Activated naive CD4-positive, alpha-beta T cell treated with anti-CD3 and anti-CD28 coated beads, Interleukin-2, amount 50 U/mL, for 16 hours (primary cell): ENCODE results near the gene PPM1A.

Experiments
- DNase-seq: peaks from one replicate; pipeline ENCODE4 v3.0.0-alpha.2; 2020

Gene PPM1A

DNA sequence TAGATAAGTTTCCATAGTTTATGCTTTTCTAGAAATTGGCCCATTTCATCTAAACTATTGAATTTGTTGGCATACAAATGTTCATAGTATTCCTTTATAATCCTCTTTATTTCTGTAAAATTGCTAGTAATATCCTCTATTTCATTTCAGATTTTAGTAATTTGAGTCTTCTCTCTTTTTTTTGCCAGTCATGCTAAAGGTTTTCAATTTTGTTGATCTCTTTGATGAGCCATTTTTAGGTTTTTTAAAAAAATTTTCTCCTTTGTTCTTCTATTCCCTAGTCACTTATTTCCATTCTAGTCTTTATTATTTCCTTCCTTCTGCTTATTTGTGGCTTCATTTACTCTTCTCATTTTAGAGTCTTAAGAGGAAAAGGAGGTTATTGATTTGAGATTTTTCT lies 19.4 kb upstream of the PPM1A start:
- DNase-seq = no peak

DNA sequence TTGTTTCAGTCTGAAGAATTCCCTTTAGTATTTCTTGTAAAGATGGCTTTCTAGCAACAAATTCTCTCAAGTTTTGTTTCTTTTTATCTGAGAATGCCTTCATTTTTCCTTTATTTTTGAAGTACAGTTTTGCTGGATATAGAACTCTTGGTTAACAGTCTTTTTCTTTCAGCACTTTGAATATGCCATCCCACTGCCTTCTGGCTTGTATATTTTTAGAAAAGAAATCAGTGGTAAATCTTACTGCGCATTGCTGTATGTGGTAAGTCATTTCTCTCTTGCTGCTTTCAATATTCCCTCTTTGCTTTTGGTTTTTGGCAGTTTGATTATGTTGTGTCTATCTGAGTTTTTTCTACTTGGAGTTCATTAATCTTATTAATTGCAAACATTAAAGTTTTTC lies 16.8 kb upstream of the PPM1A start:
- no peak for DNase-seq

DNA sequence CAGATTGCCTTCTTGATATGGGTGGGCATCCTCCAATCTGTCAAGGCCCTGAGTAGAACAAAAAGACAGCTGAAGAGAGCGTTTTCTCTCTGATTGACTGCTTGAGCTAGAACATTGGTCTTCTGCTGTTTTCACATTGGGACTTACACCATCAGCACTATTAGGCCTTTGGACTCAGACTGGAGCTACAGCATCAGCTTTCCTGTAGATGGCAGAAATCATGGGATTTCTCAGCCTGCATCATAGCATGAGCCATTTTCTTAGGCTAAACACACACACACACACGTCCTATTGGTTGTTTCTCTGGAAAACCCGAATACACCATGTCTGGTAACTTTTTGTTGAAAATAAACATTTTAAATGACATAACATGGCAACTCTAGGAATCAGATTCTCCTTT lies 15.8 kb upstream of the PPM1A start:
- DNase-seq = no peak

DNA sequence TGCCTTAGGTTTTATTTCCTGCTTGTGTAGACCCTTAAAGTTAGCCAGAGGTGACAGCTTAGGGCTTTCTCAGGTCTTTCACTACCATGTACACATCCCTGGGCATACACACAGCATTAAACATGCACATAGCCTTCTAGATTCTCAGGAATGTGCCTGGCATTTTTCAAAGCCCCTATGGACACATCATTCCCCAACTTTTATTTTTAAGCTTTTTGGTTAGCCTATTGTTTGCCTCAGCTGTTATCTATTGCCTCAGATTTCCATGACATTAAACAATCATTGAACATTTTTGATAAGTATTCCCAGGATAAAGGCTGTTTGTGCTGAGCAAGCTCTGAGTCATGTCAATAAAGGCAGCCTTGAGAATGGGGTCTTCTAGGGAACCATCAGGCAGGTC lies 15.1 kb upstream of the PPM1A start:
- no peak for DNase-seq

DNA sequence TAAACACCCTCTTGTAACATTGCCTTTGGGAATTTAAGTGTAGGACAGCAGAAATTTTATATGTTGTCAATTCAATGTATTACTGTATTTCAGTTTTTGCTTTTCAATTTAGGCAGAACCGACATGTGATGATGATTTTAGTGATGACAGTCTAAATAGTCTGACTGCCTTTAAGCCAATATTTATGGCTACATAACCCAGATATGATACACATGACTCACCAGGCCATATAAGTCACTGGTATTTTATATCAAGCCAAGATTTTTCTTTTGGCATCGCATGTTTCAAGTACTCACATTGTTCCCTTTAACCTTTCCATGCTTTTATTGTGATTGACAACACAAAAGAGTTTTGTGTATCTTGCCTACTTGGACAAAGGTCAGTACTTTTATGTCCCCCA lies 13.6 kb upstream of the PPM1A start:
- DNase-seq = no peak

DNA sequence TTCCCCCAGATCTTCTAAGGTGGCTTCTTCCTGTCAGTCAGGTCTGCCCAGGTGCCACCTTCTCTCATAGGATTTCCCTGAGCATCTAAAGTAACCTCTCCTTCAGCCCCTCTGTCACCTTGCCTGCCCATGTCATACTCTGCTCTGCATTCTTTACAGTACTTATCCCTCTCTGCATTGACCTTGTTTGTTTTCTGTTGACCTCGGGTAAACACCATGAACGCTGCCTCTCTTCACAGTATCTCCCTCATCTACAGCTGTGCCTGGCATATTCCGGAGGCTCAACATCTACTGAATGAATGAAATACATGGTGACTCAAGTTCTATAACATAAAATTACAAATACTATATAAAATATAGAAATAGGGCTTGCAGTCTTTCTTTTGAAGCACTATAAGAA lies 10.1 kb upstream of the PPM1A start:
- no peak for DNase-seq

DNA sequence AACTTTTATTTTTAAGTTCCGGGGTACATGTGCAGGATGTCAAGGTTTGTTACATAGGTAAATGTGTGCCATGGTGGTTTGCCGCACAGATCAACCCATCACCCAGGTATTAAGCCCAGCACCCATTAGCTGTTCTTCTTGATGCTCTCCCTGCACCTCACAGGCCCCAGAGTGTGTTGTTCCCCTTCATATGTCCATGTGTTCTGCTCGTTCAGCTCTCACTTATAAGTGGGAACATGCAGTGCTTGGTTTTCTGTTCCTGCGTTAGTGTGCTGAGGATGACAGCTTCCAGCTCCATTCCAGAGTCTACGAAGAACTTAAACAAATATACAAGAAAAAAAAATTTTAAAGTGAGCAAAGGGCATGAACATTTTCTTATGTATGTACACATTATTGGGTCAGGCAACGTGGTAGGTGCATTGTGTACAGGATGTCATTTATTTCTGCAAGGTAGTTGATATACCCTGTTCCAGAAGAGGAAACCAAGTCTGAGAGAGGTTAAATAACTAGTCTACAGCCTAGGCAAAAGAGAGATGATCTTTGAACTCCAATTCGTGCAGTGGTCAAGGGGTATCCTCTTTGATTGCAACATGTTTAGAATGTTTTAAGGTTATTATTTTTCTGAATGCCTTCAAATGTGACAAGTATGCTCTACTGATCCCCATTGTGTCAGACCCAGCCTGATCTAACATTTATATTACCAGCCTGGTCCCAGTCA lies 8.7 kb upstream of the PPM1A start:
- DNase-seq = no peak

DNA sequence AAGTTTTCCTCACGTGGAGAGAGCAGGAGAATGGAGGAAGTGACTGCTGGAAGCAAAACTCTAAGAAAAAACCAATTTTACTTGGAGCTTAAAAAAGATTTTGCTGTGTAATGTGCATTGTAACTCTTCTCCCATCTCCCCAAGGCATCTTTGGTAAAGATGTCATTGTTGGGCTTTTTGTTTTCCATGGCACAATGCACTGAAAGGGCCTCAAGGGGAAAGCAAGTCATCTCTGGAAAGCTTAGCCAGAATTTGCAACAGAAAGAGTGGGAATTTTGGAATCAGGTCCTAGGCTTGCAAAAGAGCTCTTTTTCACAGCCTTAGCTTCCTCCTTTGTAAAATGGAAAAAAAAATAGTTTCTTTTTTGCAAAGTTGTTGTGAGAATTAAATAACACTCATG lies 7.9 kb upstream of the PPM1A start:
- DNase-seq = no peak

DNA sequence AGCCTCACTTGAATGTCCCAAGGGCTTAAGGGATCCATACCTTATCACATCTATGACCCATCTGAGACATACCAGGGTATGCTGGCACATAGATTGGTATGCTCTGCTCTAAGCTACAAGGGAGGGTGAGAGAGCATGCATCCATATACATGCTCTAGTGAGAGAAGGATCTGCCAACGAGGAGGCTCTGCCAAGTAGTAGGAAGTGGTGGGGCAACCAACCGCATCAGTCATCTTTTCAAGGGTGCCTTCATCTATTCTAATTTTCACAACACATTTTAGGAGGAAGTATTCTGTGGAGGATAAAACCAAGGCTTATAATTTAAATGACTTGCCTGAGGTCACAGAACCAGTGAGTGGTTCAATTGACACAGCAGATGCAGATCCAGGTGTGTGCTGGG lies 6.6 kb upstream of the PPM1A start:
- DNase-seq = no peak

DNA sequence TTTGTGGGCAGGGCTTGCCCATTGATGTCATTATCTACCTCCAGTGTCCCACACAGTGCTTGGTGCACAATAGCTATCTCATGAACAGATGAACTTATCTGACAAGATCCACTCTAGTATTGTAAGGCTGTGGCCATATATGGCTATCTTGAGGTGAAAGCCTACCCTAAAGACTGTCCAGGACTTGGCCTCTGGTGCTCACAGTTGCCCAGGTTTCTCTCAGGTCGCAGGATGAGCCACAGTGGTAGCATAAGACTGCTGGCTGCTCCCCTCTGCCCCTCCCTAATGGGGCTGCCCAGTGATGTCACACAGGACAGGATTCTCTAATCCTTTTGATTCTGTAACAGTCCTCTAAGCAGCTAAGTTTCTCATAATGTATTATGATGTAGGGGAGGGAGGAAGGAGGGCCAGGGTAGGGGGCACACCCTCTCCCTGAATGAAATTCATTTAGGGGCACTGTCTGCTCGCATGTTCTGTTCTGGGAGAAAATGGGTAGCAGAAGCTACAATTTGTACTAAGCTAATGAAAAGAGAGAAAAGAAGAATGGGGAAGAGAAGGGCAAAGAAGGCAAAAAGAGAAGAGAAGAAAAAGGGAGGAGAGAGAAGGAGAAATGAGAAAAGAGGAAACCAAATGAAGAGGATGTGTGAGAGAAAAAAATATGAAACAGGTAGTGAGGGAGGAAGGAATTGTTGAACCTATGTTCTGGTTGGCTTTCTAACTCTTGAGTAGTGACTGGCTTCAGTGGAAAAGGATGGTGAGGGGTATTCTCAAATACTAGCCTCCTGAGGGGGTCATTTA lies 3.4 kb upstream of the PPM1A start:
- no peak for DNase-seq

DNA sequence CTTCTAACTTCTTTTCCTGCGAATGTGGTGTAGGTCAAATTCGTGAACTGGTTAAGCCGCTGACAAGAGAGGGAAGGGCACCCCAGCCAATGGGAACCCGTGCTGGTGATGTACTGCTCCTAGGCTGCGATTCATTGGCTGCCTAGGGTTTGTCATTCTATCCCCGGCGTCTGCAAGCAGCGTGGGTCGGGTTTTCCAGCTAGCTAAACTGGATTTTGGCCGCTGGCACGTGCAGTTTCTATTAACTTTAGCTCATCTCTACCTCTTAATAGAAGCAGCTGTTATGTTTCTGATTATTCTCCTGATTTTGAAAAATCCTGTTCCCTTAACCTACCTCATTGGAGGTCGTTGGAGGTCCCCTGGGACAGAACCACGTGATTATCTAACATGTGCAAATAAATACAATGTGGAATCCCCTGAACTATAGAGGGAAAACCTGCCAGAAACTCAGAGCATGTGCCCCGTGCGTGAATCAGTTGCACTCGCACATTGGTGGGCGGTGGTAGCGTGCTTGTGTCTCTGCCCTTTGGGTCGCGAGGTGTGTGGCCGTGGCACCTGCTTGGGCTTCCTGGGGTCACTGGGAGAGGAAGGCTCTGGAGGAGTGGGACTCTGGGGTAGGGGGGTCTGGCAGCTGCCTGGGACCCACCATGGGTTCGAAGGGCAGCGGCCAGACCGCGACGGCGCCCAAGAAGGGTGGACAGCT lies 876 bp upstream of the PPM1A start:
- peak; percentile 84 for DNase-seq

DNA sequence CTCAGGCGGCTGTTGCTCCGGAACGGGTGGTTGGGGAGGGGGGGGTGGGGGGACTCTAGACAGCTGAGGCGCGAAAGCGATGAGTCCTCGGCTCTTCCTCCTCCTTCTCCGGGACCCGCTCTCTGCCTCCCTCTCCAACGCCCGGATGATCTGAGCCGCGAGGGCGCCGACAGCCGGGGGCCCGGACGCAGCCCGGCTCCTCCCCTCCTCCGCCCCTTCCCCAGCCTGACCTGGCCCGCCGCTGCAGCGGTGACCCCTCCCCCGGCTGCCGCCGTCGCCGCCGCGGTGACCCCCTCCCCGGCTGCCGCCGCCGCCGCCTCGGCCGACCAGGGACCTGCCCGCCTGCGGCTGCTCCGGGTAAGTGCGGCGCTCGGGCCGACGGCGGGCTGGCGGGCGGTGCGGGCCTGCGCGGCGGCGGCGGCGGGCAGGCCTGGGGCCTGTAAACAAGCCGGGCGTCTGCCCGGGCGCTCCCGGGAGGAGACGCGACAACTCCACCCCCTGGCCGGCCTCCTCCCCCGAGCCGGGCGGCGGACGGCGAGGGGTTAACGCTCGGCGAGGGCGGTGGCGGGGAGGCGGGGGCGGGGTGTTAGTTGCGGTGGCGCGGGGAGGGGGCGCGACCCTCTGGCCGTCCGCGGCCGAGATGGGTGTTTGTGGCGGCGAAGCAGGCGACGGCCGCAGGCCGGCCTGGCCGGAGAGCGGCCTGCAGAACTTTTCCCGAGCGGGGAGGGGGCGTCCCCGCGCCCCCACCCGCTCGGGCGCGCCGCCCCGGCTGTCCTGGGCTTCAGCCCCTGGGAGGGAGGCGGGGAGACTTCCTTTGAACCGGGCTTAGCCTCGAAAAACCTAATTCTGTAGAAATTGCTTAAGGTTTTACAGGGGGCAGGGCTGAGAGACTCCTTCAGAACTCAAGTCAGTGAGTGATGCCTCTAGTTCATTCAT lies 568 bp downstream of the PPM1A start:
- DNase-seq = peak; percentile 65

DNA sequence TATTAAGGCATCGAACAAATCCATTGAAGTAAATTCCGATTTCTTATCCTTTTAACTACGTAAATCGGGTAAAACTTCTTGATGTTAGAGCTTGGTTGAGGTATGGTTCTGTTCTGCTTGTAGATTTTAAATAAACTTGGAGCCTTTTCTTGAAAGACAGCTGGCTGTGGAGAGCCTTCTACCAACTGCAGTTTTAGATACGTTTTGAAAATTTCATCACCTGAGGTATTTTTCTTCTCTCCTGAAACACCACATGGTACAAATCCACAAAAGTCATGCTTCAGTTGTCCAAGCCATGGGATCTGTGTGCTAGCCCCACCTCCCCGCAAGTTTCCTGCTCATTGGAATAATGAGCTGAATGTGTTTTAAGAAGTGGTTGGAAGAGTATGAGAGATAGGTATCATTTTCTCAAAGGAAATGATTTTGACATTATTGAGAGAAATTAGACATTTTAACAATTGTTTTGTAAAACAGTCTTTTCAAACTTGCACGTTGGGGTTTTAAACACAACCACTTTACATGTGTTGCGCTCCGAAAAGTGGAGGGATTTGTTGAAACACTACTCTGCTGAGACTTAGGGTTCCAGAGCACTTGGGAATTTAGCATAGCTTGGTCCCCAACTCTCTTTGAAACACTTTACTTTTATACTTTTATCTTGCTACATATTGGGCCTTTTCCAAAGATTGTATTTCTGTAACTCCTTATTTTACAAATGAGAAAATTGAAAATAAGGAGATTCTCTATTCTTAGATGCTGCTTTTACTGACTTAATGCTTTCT lies 1.4 kb downstream of the PPM1A start:
- DNase-seq = no peak

DNA sequence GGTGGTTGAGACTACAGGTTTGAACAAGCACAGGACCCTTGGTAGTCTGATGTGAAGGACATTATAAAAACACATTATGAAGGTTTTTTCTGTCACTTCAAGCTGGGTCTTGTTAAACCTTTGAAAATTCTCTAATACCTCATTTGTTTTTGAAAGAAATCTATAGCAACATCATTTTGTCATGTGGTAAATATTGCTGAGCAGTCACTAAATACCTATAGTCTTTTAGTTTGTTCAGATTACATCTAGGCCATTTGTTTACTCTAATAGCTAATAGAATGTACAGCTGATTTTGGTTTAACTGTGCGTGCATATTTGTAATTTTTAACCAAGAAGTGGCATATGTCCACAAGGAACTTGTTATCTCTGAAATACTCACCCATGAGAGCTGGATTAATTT lies 2.9 kb downstream of the PPM1A start:
- DNase-seq = no peak

DNA sequence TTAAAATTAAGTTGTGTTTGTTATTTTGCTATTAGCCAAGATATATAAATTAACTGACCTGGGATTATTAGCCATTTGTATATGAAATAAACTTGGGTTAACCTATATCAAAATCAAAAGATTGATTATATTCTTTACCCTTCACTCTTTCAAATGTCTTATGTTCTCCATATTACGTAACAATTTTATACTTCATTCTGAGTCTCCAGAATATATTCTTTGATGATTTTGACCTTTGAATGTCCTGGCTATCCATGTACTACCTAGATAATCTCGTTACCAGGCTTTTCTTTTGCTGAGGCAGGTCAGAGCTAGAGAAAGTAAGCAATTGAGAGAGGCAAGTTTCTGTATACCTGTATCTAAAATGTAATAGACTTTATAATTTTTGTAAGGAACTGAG lies 3.6 kb downstream of the PPM1A start:
- DNase-seq = no peak

DNA sequence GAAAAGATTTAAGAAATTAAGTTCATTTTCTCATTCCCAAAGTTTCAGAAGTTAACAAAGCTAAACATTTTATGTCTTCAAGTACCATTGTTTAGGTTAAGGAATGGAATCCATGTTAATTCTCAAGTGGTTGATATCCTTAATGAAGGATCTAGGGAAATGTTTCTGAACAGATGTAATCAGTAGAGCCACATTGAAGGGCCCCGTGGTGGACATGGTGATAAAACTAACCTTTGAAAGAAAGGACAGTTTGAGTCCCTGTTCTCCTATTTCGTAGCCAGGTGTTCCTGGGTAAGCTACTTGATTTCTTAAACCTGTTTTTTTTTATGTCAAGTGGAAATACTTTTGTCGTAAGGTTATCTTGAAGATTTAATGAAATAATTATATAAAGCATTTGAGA lies 4.6 kb downstream of the PPM1A start:
- DNase-seq = no peak

DNA sequence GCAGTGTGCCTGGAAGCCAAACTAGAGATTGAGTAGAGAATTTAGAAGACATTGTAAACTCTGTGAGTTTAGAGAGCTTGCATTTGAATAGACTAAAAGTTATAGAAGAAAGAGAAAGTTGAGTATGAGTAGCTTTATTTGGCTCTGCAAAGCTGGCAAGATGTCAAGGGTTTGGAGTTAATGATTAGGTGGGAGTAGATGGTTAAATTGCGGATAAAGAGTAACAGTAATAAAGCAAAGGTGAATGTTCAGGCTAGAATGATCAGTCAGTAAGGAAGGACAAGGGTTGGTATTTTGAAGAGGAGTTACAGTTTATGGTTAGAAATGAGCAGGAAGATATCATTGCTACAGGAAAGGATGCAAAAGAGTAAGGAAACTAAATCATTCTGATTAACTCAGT lies 5.2 kb downstream of the PPM1A start:
- no peak for DNase-seq

DNA sequence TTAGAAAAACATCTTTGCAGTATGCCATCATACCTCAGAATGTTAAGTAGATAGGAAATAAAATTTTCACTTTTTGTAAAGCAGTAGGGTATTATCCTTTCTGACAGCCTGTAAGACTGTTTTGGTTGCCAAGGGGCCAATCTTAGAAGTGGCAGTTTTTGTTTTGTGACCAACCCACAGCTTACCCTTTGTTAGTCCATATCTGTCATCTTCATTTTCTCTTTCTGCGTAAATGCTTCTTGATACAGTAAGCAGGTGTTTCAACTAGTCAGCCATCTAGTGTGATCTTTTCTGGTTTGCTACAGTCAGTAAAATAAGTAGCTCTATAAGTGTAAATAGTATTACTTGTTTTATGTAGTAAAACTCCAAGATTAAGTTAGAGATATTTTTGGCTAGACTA lies 8.8 kb downstream of the PPM1A start:
- no peak for DNase-seq

DNA sequence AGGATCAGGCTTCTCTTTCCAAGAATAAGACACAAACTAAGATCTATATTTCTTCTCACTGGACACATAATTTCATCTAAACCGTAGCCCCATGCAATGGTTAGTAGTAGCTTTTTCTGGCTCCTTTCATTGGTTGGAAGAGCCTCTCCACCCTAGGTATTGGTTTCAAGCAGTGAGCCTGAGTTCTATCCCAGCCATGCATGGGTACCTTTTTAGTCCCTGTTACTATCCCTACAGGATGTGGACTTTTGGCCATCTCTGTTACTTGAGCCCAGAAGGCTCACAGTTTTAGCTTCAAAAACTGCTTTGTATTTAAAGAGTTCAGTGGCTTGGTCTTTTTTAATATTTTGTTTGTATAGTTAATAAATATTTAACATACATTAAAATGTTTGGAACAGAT lies 16.1 kb downstream of the PPM1A start:
- no peak for DNase-seq

DNA sequence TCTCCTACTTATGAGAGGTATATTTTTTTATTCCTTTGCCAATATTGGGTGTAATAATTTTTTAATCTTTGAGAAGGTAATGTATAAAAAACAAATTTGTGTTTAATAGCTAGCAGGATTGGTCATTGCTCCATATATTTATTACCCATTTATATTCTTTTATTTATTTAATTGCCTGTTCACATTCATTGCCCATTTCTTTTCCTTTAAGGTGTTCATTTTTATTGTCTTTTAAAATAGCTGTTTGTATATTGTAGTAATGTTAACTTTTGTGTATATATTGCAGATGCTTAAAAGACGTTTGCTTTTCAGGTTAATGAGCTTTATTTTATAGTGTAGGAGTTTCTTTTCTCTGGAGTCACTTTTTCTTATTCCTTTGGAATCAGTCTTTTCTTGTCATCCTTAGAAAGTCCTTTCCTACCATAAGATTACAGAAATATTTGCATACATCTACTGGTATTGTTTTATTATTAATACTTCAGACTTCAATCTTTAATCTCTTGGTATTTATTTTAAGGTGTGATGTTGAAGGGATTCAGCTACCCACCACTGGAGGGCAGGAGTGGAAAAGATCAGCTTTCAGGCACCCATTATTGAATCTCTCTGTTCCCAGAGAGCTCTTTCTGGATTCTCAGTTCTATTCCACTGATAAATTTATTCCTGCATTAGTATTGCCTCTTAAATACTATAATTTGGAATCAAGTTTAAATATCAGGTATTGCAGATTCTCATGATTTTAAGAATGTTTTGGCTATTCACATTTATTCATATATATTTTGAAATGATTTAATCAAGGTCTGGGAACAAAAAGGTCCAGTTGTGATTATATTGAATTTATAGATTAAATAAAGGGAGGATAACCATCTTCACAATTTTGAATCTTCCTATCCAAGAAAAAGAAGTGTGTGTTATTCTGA lies 17.3 kb downstream of the PPM1A start:
- no peak for DNase-seq

DNA sequence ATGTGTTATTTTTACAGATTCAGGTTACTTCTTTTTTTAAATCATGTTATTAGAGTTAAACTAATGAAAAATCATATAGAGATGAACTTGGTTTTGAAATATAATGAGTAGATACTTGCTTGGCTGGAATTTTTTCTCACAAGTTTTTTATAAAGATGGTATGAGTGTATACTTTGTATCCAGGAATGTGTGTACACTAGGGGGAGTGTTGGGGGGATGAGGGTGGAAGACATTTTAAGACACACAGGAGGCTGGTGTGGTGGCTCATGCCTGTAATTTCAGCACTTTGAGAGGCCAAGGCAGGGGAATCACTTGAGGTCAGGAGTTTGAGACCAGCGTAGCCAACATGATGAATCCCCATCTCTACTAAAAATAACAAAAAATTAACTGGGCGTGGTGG lies 23.2 kb downstream of the PPM1A start:
- no peak for DNase-seq
